ENCODE data around the gene PIK3AP1.
A peak's percentile ranks its signal among the peaks of the same experiment; 100 is the strongest.
"Not testable (repeated sequence)": the region's sequence is repeated elsewhere in the genome, so short reads cannot be mapped to it uniquely, and the experiment has no call there.

The PIK3AP1 gene

DNA sequence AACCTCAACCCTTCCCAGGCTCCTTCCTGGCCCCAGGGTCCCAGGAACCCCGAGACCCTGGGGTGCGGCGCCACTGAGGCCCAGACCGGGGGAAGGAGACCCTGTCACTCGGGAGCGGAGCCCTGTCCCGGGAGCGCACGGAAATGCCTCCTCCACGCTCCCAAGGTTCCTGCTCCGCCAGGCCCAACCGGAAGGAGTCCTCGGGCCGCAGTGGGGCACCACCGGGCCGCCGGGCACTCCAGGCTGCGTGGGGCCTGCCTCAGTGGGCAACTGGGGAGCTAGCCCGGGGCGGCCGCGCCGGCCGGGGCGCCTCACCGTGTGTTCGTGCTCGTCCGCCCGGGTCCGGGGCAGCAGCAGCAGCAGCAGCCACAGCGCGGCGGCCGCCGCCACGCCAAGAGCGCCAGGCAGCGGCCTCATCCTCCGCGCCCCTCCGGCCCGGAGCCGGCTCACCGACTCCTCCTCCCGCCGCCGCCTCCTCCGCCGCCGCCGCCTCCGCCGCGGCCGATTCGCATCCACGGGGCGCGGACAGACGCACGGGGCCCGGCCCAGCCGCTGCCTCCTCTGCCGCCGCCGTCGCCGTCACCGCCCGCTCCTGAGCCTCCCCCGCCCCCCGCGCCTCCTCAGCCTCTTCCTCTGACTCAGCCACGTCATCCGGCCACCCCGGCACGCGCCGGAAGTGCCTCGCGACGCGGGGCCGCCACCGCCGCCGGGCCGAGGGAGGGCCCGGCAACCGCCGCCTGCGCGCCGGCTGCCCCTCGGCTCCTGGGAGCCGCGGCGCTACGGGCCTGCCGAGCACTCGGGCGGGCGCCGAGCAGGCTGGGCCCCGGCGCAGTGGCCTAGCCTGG lies 133.7 kb downstream of the PIK3AP1 start, which contains the start of gene TM9SF3:
TSS of gene TM9SF3 (minus strand) at position 594 of the 845 bp plus-strand sequence. CDS start at position 417, 177 bp downstream.
- DNase-seq (ENCODE audit: low read depth in 3 of 3, low spot score in 1 of 3) = peak; percentile 80 to 85 (median 80)

DNA sequence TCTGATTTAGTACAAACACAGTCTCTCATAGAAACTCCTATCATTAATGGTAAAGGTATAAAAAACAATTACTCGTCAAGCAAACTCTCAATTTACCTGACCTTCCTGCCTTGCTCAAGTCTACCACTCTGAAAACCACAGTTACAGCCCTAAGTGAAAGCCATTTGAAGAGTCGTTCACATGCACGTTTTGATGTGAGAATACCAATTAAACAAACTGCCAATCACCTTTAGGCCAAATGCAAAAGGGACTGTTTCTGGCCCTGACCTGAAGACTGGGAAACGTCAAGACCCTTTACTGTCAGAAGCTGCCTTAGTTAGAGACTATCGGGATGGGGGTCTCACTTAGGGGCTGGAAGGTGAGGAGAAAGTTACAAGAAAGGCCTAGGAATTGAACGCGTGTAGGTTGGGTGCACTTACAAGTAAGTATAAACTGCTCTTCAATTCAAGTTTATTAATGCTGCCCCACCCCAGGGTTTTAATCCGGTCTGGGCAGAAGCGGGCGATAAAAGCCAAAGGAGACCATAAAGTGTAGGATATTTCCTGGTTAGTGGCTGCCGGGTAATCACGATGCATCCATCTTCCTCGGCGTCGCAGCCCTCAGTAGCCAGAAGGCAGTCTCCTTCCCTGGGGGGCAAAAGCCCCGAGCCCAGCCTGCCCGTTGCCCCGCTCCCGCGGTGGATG lies 134.4 kb downstream of the PIK3AP1 start:
- peak in 1 of 3 donors; percentile 18 for DNase-seq (ENCODE audit: low read depth in 3 of 3, low spot score in 1 of 3)

DNA sequence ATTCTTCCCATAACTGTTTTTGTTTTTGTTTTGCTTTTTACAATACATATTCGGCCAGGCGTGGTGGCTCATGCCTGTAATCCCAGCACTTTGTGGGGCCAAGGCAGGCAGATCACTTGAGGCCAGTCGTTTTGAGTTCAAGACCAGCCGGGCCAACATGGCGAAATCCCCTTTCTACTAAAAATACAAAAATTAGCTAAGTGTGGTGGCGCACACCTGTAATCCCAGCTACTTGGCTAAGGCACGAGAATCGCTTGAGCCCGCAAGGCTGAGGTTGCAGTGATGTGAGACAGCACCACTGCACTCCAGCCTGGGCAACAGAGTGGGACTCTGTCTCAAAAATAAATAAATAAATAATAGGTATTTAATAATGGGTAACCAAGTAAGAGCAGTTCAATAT lies 135.8 kb downstream of the PIK3AP1 start:
- no peak for DNase-seq (ENCODE audit: low read depth in 3 of 3, low spot score in 1 of 3)

DNA sequence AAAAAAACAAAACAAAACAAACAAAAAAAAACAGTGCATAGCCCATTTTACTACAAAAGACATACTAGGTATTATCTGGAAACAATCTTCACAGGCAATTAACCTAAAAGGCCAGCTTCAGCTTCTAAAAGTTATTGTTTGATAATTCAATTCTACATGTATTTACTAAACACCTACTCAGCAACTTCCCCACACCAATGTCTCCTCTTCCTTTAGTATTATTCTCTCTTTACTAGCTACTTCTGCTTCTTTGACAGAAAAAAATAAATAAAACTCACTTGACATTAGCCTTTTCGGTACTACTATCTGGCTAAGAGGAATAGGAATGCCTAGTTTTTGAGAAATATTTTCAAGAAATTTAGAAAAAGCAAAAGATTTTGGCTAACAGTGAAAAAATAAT lies 136.3 kb downstream of the PIK3AP1 start:
- DNase-seq (ENCODE audit: low read depth in 3 of 3, low spot score in 1 of 3) = no peak

DNA sequence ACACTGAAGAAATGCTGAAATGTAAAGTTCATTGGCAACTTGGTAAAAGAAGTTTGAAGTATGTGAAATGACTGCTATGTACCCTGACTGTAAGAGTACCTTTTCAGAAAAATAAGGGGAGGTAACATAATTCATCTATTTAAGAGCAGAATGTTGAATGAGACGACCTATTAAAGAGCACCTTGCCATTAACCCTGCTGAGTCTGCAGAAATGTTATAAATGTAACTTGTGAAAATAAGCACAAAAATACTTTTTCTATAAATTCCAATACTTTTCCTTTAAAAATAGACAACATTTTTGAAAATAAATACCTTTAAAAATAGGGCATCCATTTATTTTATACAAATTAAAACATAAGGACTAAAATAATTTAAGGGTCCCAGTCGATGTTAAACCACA lies 141.2 kb downstream of the PIK3AP1 start:
- no peak for DNase-seq (ENCODE audit: low read depth in 3 of 3, low spot score in 1 of 3)

DNA sequence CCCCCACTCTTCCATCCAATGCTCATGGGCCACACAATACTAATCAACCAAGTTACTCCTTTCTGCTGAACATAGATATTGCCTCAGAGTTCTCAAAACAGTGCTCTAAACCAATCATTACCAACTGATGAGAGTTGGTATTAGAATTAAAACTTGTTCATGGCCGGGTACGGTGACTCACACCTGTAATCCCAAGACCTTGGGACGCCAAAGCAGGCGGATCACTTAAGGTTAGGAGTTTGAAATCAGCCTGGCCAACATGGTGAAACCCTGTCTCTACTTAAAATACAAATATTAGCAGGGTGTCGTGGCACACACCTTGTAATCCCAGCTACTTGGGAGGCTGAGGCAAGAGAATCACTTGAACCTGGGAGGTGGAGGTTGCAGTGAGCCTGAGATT lies 141.7 kb downstream of the PIK3AP1 start:
- no peak for DNase-seq (ENCODE audit: low read depth in 3 of 3, low spot score in 1 of 3)

DNA sequence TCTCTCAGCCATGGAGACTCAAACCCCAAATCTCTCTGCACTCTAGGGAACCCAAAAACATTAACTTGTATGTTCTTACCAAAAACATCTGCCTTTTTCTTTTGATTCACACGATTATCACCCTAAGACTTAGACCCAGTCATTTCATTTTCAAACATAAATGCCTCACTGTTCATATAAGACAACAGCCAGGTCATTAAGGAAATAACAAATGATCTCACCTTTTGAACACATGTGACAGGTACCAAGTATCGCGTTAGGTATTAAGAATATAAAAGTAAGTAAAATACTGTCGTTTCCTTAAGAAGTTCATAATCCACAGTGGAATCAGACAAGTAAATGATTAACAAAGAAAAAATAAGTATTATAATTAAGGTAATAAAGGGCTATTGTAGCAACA lies 142.3 kb downstream of the PIK3AP1 start:
- DNase-seq (ENCODE audit: low read depth in 3 of 3, low spot score in 1 of 3) = no peak

DNA sequence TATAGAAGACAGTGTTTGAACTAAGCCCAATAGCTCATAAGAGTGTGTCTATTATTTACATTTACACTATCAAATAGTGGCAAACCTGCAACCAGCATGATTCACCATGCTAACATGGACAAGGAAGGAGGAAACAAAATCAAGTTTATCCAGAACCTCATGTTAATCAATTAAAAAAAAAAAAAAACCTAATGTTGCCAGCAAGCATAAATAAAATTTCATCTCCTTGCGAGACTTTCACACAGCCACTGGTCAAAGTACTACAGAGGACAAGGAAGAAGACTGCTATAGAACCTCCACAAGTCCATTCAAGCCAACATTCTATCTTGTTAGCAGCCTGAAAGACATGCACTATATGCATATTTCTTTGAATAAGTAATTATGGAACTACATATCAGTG lies 143.2 kb downstream of the PIK3AP1 start:
- DNase-seq (ENCODE audit: low read depth in 3 of 3, low spot score in 1 of 3) = no peak

DNA sequence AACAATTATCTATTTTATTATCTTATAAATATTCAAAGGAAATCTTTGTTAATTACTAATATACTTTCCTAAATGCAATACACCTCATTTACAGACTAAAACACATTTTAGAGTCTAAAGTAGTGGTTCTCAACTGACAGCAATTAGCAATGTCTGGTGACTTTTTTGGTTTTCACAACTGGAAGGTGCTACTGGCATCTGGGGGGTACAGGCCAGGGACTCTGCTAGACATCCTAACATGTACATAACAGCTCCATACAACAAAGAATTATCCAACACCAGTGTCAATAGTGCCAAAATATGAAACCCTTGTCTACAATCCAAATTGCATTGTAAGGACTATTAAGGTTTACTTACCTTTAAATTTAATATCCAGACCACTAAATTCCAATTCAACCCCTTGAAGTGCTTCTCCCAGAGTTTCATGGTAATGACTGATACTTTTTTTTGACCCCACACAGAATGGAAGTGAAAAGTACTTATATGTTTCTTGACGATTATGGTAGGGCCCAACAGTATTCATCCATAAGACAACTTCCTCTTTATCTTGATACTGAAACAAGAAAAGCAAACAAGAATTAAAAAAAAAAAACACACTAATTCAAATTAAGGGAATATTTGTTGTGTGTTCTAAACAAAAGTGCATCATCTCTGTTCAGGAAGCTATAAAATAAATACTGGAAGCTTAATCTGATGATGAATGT lies 143.9 kb downstream of the PIK3AP1 start:
- no peak for DNase-seq (ENCODE audit: low read depth in 3 of 3, low spot score in 1 of 3)

DNA sequence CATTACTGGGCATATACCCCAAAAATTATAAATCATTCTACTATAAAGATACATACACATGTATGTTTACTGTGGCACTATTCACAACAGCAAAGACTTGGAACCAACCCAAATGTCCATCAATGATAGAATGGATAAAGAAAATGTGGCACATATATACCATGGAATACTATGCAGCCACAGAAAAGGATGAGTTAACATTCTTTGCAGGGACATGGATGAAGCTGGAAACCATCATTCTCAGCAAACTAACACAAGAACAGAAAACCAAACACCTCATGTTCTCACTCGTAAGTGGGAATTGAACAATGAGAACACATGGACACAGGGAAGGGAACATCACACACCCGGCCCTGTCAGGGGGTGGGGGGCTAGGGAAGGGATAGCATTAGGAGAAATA lies 145.8 kb downstream of the PIK3AP1 start:
- not testable (repeated sequence) for DNase-seq (ENCODE audit: low read depth in 3 of 3, low spot score in 1 of 3)

DNA sequence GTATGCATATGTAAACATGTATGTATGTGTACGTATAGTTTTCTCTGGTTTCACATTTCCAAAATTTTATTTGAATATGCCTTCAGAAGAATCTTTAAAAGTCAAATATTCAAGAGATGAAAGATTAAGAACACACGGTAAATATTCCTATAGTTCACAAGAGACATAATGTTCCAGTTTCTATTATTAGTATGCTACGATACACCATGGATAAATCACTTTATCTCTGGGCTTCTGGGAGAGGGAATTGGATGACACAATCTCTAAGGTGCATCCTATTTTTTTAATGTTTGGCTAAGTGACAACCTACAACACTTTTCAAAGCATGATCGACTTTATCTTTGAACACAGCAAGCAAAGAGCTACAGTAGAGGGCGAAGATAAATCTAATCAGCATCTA lies 147.3 kb downstream of the PIK3AP1 start:
- no peak for DNase-seq (ENCODE audit: low read depth in 3 of 3, low spot score in 1 of 3)

DNA sequence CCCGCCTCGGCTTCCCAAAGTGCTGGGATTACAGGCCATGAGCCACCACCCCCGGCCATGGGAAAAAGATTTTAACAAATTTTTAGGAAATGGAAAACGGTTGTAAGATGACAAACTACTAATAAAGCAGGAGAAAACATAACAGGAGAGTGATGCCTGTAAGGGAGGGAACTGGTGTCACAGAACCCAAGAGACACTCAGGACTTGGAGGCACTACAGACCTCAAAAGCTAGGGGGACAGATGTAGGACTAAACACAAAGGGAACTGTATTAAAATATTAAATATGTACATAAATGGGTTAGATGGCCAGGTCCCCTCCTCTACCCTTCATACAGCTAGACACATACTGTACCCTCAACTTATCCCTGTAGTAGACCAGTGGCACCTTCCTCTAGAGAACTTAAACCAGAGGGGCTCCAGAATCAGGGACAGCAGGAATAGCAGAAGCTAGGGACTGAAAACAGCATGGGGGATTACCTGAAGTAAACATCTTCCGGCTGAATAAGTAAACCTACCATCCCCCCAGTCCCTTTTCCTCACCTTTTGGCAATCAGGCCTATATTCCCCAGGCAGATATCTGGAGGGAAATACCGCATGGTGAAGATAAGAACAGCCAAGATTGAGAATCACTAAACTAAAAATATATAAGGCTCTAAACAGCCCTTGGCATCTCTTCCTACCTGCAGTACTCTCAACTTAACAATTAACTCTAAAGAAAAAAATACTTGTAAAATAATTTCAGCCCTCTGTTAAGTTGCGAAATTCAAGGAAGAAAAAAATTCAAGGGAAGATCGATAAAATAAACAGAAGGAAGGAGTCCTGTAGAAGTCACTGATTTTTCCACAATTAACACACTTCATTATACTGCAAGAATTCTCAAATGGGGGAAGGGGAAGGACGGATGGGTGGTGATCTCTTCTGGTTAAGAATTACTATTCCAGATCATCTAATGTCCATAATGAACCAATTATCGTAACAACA lies 149.0 kb downstream of the PIK3AP1 start:
- DNase-seq (ENCODE audit: low read depth in 3 of 3, low spot score in 1 of 3) = no peak

DNA sequence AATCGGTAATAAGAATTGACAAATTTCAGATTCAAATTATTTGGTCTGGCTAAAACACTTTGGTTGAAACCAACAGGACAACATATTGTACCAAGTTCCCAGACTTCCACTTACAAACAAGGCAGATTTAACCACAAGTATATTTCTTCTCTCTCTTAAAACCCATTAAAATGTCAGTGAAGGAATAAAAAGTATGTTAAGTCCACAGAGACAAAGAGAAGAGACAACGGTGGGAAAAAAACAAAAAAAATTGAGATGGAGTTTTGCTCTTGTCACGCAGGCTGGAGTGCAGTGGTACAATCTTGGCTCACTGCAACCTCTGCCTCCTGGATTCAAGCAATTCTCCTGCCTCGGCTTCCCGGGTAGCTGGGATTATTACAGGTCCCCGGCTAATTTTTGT lies 149.8 kb downstream of the PIK3AP1 start:
- no peak for DNase-seq (ENCODE audit: low read depth in 3 of 3, low spot score in 1 of 3)

DNA sequence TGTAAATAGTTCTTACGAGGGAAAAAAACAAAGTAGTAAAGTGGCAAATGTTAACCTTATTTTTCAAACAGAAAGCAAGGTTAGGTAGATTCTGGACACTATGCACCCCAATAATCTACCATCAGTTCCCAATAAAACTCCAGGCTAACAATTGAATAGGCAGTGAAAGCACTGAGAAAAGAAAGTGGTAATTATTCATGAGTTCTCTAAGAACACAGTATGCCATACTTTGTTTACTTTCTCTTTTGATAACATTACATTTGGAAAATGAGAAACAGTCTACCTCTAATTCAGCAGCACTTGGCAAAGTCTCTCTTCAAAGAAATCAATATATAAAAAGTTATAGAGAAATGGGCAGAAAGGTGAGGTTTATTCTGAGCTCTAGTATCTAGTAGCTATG lies 151.9 kb downstream of the PIK3AP1 start:
- no peak for DNase-seq (ENCODE audit: low read depth in 3 of 3, low spot score in 1 of 3)

DNA sequence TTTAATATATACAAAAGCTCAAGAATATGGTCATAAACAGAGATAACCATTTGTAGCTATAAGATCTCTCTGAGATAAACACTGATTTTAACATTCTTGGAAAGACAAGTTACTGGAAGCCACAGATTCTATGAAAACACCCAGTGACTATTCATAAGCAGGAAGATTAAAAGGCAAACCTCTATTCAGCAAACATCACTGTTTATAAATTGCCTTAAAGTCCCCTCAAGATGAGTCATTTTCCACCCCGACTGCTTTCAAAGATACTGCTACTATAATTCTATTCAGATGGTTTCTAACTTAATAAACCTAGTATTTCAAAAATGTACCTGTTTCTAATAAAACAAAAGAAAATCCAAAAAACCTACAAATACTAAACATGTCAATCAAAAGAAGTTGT lies 154.5 kb downstream of the PIK3AP1 start:
- no peak for DNase-seq (ENCODE audit: low read depth in 3 of 3, low spot score in 1 of 3)

DNA sequence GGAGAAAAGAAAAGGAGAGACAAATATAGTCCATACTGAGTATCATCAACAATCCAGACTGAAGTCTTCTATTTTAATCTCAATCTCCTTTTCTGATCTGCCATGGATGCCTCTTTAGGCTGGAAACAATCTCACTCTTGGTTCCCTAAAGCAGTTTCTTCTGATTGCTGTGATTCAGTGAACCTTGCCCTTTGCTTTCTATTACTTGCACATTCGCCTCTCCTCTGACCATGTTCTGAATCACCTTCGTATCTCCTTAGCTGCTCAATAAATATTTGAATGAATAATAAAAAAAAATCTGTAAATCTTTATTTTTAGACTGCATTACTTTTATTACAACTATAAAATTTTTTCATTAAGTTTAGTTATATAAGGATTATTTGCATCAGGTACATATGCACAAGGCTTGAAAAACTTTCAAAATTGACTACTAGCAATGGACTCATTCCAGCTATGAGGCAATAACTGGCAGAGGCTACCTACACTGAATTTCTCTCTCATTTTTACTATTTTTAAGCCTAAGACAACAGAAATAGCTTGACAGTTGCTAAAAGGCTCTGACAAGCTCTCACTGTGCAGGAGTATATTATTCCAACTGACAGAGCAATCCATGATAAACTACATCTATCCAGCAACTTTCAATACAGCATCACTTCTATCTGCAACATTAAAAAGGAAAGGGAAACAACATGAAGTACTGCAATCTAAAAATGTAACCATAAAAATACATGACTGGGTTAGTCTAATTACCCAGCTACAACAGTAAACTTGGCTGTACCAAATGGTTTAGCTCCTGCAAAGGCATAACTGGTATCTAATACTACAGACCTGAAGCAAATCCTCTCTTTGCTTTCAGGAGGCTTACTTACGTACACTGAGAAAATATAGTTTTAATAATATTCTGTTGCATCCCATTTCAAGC lies 159.1 kb downstream of the PIK3AP1 start:
- DNase-seq (ENCODE audit: low read depth in 3 of 3, low spot score in 1 of 3) = no peak

DNA sequence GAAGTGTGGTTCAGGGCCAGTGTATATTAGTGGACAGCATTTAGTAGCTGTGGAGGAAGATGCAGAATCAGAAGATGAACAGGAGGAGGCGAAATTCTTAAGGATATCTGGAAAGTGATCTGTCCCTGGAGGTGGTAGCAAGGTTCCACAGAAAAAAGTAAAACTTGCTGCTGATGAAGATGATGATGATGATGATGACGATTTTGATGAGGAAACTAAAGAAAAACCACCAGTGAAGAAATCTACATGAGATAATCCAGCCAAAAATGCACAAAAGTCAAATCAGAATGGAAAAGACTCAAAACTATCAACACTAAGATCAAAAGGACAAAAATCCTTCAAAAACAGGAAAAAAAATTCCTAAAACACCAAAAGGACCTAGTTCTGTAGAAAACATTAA lies 159.8 kb downstream of the PIK3AP1 start:
- no peak for DNase-seq (ENCODE audit: low read depth in 3 of 3, low spot score in 1 of 3)

DNA sequence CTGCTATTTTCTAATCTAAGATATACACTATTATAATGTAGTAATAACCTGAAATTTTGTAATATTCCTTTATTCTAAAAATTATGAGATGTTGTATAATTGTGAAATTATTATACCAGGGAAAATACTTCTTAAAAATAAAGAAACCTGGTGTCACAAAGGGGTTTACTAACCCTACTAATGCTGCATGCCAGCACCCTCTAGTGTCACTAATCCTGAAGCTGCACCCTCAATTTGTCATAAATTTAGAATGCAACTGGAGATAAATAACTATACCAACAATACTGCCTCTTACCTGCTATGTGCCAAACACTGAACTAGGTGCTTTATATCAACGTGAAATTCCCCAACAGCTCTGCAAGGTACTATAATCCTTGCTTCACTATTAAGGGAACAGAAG lies 164.3 kb downstream of the PIK3AP1 start:
- no peak for DNase-seq (ENCODE audit: low read depth in 3 of 3, low spot score in 1 of 3)

DNA sequence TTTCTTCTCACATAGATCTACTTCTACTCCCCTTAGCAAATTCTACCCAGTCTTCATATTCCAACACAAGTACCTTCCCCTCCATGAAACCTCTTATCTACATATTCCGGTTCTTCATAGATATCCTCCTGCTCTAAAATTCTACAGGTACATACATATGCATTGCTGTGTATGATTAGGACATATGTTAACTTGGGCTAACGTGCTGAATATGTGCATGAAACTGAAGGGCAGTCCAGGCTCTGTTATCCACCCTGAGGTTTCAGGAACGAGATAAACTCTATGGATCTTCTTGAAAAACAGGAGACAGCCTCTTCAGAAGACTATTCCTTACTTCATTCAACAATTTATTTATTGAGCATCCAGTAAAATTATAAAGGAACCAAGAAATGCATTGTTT lies 165.0 kb downstream of the PIK3AP1 start:
- DNase-seq (ENCODE audit: low read depth in 3 of 3, low spot score in 1 of 3) = no peak

DNA sequence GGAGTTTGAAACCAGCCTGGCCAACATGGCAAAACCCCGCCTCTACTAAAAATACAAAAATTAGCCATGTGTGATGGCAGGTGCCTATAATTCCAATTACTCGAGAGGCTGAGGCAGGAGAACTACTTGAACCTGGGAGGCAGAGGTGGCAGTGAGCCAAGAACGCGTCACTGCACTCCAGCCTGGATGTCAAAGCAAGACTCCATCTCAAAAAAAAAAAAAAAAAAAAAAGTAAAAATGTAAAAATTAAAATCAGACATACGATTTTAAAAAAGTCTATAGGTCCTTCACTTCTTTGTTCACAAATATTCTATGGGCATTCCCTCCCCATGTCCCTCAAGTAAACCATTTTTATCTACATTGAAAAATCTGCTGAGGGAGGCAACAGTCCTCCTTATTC lies 171.7 kb downstream of the PIK3AP1 start:
- DNase-seq (ENCODE audit: low read depth in 3 of 3, low spot score in 1 of 3) = no peak
